Measurements from ENCODE around the gene TMEM132C.

TMEM132C gene

GRCh38 chr12:128581321-128581761 lies 314.4 kb downstream of the TMEM132C start:
- Histone ChIP-seq H3K9ac (ENCODE audit: low read length) (no peak overlapping the region), H3K4ac (ENCODE audit: low read depth in 1 of 2, low read length in 2 of 2) (no peak overlapping the region), H3K27ac (ENCODE audit: low read length, poor library complexity, severe bottlenecking) (no peak overlapping the region), H2BK5ac (ENCODE audit: low read depth, low read length, poor library complexity, severe bottlenecking) (no peak overlapping the region), H2BK12ac (ENCODE audit: low read length in 2 of 2) (no peak overlapping the region), H3K4me3 (ENCODE audit: insufficient read depth in 1 of 2, low read depth in 1 of 2, low read length in 2 of 2) (no peak overlapping the region), H2AK5ac (ENCODE audit: low read length, severe bottlenecking) (no peak overlapping the region), H4K91ac (ENCODE audit: low read length) (no peak overlapping the region), H3K36me3 (ENCODE audit: control insufficient read depth in 1 of 2, insufficient read depth in 2 of 2, low read depth in 1 of 2, low read length in 2 of 2) (no peaks in the 10 kb centered on the region), H4K8ac (ENCODE audit: low read length) (no peak overlapping the region), H3K79me1 (replicated peaks; ENCODE audit: low read length, poor library complexity, severe bottlenecking) (no peaks in the 10 kb centered on the region), H3K23ac (ENCODE audit: low read length in 2 of 2) (no peak overlapping the region), H3K4me2 (ENCODE audit: low read length, poor library complexity, severe bottlenecking) (no peak overlapping the region), H3K4me1 (ENCODE audit: control insufficient read depth, insufficient read depth, low read depth, low read length) (peaks cover 4% of the 10 kb centered on the region), H3K27me3 (ENCODE audit: control insufficient read depth in 1 of 2, insufficient read depth in 1 of 2, low read length in 2 of 2) (no peaks in the 10 kb centered on the region), H2BK120ac (ENCODE audit: low read depth, low read length) (no peak overlapping the region), H3K9me3 (ENCODE audit: control insufficient read depth, low read length) (peaks cover 4% of the 10 kb centered on the region), H2AFZ (ENCODE audit: low read depth, low read length) (no peak overlapping the region), H3K18ac (ENCODE audit: low read depth in 1 of 2, low read length in 2 of 2) (no peak overlapping the region), H3K14ac (ENCODE audit: low read length in 2 of 2) (no peak overlapping the region), H2BK15ac (ENCODE audit: low read depth, poor library complexity, severe bottlenecking) (no peak overlapping the region)
- WGBS: 61% methylated on average over 7 of the region's 7 CpGs
- no peak for DNase-seq

- no peak overlapping the region for H3K27ac ChIP-seq (ENCODE audit: low read length, poor library complexity, severe bottlenecking)
- H2BK120ac ChIP-seq (ENCODE audit: low read depth, low read length): no peak overlapping the region
- no peak overlapping the region for H2AFZ ChIP-seq (ENCODE audit: low read depth, low read length)
- no peak overlapping the region for H2AK5ac ChIP-seq (ENCODE audit: low read length, severe bottlenecking)
- 51% methylated on average over 9 of the region's 9 CpGs for WGBS
- H4K8ac ChIP-seq (ENCODE audit: low read length): no peak overlapping the region
- no peak overlapping the region for H3K9ac ChIP-seq (ENCODE audit: low read length)
- H3K4me2 ChIP-seq (ENCODE audit: low read length, poor library complexity, severe bottlenecking): no peak overlapping the region
- no peak overlapping the region for H3K4ac ChIP-seq (ENCODE audit: low read depth in 1 of 2, low read length in 2 of 2)
- H4K91ac ChIP-seq (ENCODE audit: low read length): no peak overlapping the region
- H3K9me3 ChIP-seq (ENCODE audit: control insufficient read depth, low read length): peaks cover 4% of the 10 kb centered on the region
- H3K23ac ChIP-seq (ENCODE audit: low read length in 2 of 2): no peak overlapping the region
- H2BK12ac ChIP-seq (ENCODE audit: low read length in 2 of 2): no peak overlapping the region
- no peaks in the 10 kb centered on the region for H3K36me3 ChIP-seq (ENCODE audit: control insufficient read depth in 1 of 2, insufficient read depth in 2 of 2, low read depth in 1 of 2, low read length in 2 of 2)
- DNase-seq: no peak
- H2BK15ac ChIP-seq (ENCODE audit: low read depth, poor library complexity, severe bottlenecking): no peak overlapping the region
- no peak overlapping the region for H3K4me3 ChIP-seq (ENCODE audit: insufficient read depth in 1 of 2, low read depth in 1 of 2, low read length in 2 of 2)
- no peak overlapping the region for H2BK5ac ChIP-seq (ENCODE audit: low read depth, low read length, poor library complexity, severe bottlenecking)
- H3K4me1 ChIP-seq (ENCODE audit: control insufficient read depth, insufficient read depth, low read depth, low read length): peaks cover 12% of the 10 kb centered on the region
- H3K79me1 ChIP-seq (replicated peaks; ENCODE audit: low read length, poor library complexity, severe bottlenecking): no peaks in the 10 kb centered on the region
- H3K27me3 ChIP-seq (ENCODE audit: control insufficient read depth in 1 of 2, insufficient read depth in 1 of 2, low read length in 2 of 2): no peaks in the 10 kb centered on the region
- H3K14ac ChIP-seq (ENCODE audit: low read length in 2 of 2): no peak overlapping the region
- H3K18ac ChIP-seq (ENCODE audit: low read depth in 1 of 2, low read length in 2 of 2): no peak overlapping the region
Measured at GRCh38 chr12:128583453-128583852, 316.5 kb downstream of the TMEM132C start.

DNA sequence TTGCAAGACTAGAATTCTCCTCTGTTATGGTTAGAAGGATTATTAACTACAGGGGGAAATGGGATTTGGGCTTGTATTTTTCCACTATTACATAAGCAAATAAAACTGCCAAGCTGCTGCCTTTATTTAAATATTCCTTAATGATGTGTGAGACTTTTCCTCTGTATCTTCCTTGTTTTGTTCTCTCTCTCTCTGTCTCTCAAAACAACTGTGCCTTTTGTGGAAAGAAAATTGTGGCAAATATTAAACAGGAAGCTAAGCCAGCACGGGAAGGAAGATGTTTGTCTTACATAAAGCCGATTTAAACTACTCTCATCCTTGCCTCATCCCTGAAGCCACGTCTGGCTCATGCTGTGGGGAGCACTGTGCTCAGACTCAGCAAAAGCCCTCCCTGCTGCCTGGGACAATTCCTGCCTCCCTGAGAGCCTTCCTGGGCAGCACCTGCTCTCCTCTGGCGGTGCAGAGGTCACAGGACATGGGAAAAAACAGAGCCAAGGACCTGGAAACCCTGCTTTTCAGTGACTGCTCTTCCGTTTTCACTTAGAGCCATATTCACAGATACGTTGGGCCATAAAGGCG lies 319.6 kb downstream of the TMEM132C start:
- no peak overlapping the region for H3K4me3 ChIP-seq (ENCODE audit: insufficient read depth in 1 of 2, low read depth in 1 of 2, low read length in 2 of 2)
- peaks cover 17% of the 10 kb centered on the region for H3K4me1 ChIP-seq (ENCODE audit: control insufficient read depth, insufficient read depth, low read depth, low read length)
- H3K14ac ChIP-seq (ENCODE audit: low read length in 2 of 2): no peak overlapping the region
- H2BK12ac ChIP-seq (ENCODE audit: low read length in 2 of 2): no peak overlapping the region
- no peaks in the 10 kb centered on the region for H3K79me1 ChIP-seq (replicated peaks; ENCODE audit: low read length, poor library complexity, severe bottlenecking)
- H4K8ac ChIP-seq (ENCODE audit: low read length): no peak overlapping the region
- DNase-seq: no peak
- H2BK15ac ChIP-seq (ENCODE audit: low read depth, poor library complexity, severe bottlenecking): no peak overlapping the region
- H3K4ac ChIP-seq (ENCODE audit: low read depth in 1 of 2, low read length in 2 of 2): no peak overlapping the region
- H3K36me3 ChIP-seq (ENCODE audit: control insufficient read depth in 1 of 2, insufficient read depth in 2 of 2, low read depth in 1 of 2, low read length in 2 of 2): no peaks in the 10 kb centered on the region
- H3K23ac ChIP-seq (ENCODE audit: low read length in 2 of 2): no peak overlapping the region
- H3K9me3 ChIP-seq (ENCODE audit: control insufficient read depth, low read length): peaks cover under 1% of the 10 kb centered on the region
- no peak overlapping the region for H3K18ac ChIP-seq (ENCODE audit: low read depth in 1 of 2, low read length in 2 of 2)
- H3K27ac ChIP-seq (ENCODE audit: low read length, poor library complexity, severe bottlenecking): peak overlapping the region; percentile 48
- no peak overlapping the region for H3K4me2 ChIP-seq (ENCODE audit: low read length, poor library complexity, severe bottlenecking)
- H4K91ac ChIP-seq (ENCODE audit: low read length): no peak overlapping the region
- no peak overlapping the region for H2AK5ac ChIP-seq (ENCODE audit: low read length, severe bottlenecking)
- no peak overlapping the region for H2AFZ ChIP-seq (ENCODE audit: low read depth, low read length)
- no peak overlapping the region for H3K9ac ChIP-seq (ENCODE audit: low read length)
- 55% methylated on average over 7 of the region's 7 CpGs for WGBS
- no peak overlapping the region for H2BK120ac ChIP-seq (ENCODE audit: low read depth, low read length)
- H3K27me3 ChIP-seq (ENCODE audit: control insufficient read depth in 1 of 2, insufficient read depth in 1 of 2, low read length in 2 of 2): no peaks in the 10 kb centered on the region
- H2BK5ac ChIP-seq (ENCODE audit: low read depth, low read length, poor library complexity, severe bottlenecking): no peak overlapping the region

DNA sequence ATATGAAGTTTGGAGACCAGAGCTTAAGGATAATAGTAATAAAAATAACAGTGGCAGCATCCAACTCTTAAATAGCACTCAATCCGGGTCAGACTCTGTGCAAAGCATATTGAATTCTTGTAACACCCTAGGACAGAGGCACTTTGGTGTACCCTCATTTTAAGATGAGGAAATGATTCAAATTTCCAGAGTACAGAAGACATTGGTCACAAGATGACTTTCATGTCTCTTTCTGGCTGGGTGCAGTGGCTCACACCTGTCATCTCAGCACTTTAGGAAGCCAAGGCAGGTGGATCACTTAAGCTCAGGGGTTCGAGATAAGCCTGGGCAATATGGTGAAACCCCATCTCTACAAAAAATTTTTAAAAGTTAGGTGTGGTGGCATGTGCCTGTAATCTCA lies 320.9 kb downstream of the TMEM132C start:
- DNase-seq: no peak
- Histone ChIP-seq H4K91ac (ENCODE audit: low read length) (no peak overlapping the region), H3K4me2 (ENCODE audit: low read length, poor library complexity, severe bottlenecking) (no peak overlapping the region), H3K18ac (ENCODE audit: low read depth in 1 of 2, low read length in 2 of 2) (no peak overlapping the region), H3K79me1 (replicated peaks; ENCODE audit: low read length, poor library complexity, severe bottlenecking) (no peaks in the 10 kb centered on the region), H3K4me3 (ENCODE audit: insufficient read depth in 1 of 2, low read depth in 1 of 2, low read length in 2 of 2) (no peak overlapping the region), H3K4ac (ENCODE audit: low read depth in 1 of 2, low read length in 2 of 2) (no peak overlapping the region), H3K9me3 (ENCODE audit: control insufficient read depth, low read length) (no peaks in the 10 kb centered on the region), H3K9ac (ENCODE audit: low read length) (no peak overlapping the region), H2BK120ac (ENCODE audit: low read depth, low read length) (no peak overlapping the region), H2AFZ (ENCODE audit: low read depth, low read length) (no peak overlapping the region), H4K8ac (ENCODE audit: low read length) (no peak overlapping the region), H3K27ac (ENCODE audit: low read length, poor library complexity, severe bottlenecking) (no peak overlapping the region), H2BK15ac (ENCODE audit: low read depth, poor library complexity, severe bottlenecking) (no peak overlapping the region), H3K36me3 (ENCODE audit: control insufficient read depth in 1 of 2, insufficient read depth in 2 of 2, low read depth in 1 of 2, low read length in 2 of 2) (no peaks in the 10 kb centered on the region), H3K4me1 (ENCODE audit: control insufficient read depth, insufficient read depth, low read depth, low read length) (peaks cover 17% of the 10 kb centered on the region), H3K14ac (ENCODE audit: low read length in 2 of 2) (no peak overlapping the region), H2AK5ac (ENCODE audit: low read length, severe bottlenecking) (no peak overlapping the region), H3K27me3 (ENCODE audit: control insufficient read depth in 1 of 2, insufficient read depth in 1 of 2, low read length in 2 of 2) (no peaks in the 10 kb centered on the region), H3K23ac (ENCODE audit: low read length in 2 of 2) (no peak overlapping the region), H2BK12ac (ENCODE audit: low read length in 2 of 2) (no peak overlapping the region), H2BK5ac (ENCODE audit: low read depth, low read length, poor library complexity, severe bottlenecking) (no peak overlapping the region)
- WGBS: 60% methylated on average over 1 of the region's 2 CpGs
